Astrocyte of the cerebellum (primary cell): Measurements from ENCODE around the gene HMGXB4.

Source experiments
- DNase-seq: peaks from one replicate; pipeline ENCODE4 v3.0.0-alpha.2; 2011; ENCODE audit warnings: low read depth
- H3K4me3 ChIP-seq: 2 replicates; pipeline ENCODE4 v1.5.1; 2011; ENCODE audit warnings: mild to moderate bottlenecking, low read depth, low read length, moderate library complexity
- CTCF ChIP-seq: IDR thresholded peaks from 2 replicates; pipeline ENCODE4 v1.5.1; 2012; ENCODE audit warnings: low read length, low read depth, moderate library complexity, mild to moderate bottlenecking; ENCODE audit errors: missing control alignments
- in situ Hi-C: cut with HindIII; loops from 2 replicates; pipeline ENCODE4 v1.10.0; 2017; ENCODE audit warnings: low sequenced_read_pairs

The HMGXB4 gene

DNA sequence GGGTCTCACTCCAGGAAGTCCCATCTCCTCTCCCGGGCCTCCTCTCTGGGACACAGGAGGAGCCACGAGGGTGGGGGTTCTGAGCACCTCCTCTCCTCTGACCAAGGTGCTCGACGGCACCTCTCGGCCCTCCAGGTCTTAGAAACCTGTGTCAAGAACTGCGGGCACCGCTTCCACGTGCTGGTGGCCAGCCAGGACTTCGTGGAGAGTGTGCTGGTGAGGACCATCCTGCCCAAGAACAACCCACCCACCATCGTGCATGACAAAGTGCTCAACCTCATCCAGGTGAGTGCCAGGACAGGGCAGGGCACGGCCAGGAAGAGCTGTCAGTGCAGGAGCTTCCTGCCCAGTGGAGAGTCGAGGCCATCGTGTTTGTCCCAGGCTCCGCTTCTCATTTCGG lies 65.6 kb downstream of the HMGXB4 start:
- H3K4me3 ChIP-seq = no peak overlapping the region
- in situ Hi-C loops = no loop called here
- TF ChIP-seq CTCF = no peak
- no peak for DNase-seq

DNA sequence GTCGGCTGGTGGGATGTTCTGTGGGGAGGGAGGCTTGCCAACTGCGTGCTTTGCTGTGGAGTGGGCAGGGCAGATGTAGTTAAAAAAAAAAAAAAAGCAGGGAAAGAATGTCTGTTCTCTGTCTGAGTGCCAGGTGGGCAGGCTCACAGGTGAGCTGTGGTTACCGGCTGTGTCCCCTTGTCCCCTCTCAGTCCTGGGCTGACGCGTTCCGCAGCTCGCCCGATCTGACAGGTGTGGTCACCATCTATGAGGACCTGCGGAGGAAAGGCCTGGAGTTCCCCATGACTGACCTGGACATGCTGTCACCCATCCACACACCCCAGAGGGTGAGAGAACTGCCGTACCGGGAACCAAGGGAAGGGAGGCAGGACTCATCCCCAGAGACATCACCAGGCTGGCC lies 66.0 kb downstream of the HMGXB4 start:
- H3K4me3 ChIP-seq = no peak overlapping the region
- no peak for TF ChIP-seq CTCF
- in situ Hi-C loops = no loop called here
- no peak for DNase-seq

DNA sequence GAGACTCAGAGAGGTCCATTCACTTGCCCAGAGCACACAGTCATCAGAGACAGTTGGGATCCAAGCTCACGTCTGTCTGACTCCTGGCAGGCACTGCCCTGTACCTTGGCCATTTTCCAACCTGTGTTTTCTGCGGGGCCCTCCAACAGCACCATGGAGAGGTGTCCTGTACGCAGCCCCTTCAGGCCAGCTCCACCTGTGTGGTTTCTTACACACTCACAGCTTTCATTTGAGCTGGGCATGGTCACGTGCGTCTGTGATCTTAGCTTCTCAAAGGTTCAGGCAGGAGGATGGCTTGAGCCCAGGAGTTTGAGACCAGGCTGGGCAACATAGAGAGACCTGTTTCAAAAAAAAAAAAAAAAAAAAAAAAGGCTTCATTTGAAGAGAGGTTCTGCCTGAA lies 66.8 kb downstream of the HMGXB4 start:
- H3K4me3 ChIP-seq = no peak overlapping the region
- no peak for TF ChIP-seq CTCF
- no peak for DNase-seq
- in situ Hi-C loops = no loop called here

DNA sequence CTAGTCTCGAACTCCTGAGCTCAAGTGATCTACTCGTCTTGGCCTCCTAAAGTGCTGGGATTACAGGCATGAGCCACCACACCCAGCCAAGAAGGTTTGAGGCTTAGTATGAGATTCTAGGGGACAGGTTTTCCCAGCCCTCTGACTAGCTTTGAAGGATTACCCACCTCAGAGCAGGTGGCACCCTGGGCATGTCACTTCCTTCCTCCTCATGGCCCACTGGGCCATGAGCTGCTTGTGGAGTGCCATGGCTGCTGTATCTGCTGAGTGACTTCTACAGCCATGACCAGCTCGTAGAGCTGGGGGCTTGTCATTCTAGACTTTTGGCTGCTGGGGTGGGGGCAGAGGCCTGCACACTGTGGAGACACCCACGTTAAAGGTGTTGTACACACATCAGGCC lies 67.5 kb downstream of the HMGXB4 start:
- in situ Hi-C loops = no loop called here
- no peak for TF ChIP-seq CTCF
- DNase-seq = no peak
- H3K4me3 ChIP-seq = no peak overlapping the region

- in situ Hi-C loops = no loop called here
- TF ChIP-seq CTCF = no peak
- no peak for DNase-seq
- no peak overlapping the region for H3K4me3 ChIP-seq
Observed at GRCh38 chr22:35325209-35325608, 67.9 kb downstream of the HMGXB4 start.

DNA sequence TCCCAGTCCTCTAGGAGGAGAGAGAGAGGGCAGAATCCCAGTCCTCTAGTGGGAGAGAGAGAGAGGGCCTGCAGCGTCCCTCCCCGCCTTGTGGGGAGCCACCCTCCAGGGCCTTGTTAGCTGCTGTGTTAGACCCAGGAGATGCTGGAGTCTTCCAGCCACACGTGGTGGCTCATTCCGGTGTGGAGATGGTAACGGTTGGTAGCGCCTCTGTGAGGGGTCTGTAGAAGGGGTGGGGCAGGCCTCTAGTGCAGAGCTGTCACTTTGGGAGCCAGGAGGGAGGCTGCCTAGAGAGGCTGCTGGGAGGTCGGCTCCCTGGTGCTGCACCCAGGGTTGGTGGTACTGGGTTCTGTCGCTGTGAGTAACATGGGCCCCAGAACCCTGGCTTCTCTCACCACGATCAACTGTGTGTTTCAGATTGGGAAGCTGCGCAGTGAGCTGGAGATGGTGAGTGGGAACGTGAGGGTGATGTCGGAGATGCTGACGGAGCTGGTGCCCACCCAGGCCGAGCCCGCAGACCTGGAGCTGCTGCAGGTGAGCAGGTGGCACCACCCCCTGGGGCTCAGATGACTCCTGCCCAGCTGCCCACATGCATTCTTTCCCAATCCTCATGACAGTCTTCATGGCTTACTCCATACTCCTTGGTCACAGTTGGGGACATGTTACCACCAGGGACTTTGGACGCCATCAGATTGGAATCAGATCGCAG lies 69.7 kb downstream of the HMGXB4 start:
- H3K4me3 ChIP-seq = no peak overlapping the region
- in situ Hi-C loops = no loop called here
- no peak for DNase-seq
- TF ChIP-seq CTCF = no peak
